HepG2 (cell line): ENCODE results near the gene AFDN. TPM values are rescaled to one million over a fixed set of nuclear protein-coding genes. Genes with fewer than 3 reads are reported as not detected.

ENCODE experiments used
- ATAC-seq: fragments of 200-7000 bp; cut with Tn5 transposase; 3 replicates; pipeline ENCODE4 v1.9.1; 2020; ENCODE audit warnings: mild to moderate bottlenecking, moderate library complexity
- BruUV-seq: library from RNA; stranded (reverse); fragments of 400-500 nt; replicated peaks from 2 replicates; lab custom pipeline; 2021; lab: Mats Ljungman, UMichigan
- CTCF ChIA-PET: fragments of 300-600 bp; formaldehyde crosslinking; extraction: SDS; loops from one replicate; lab custom pipeline; 2021; ENCODE audit warnings: low total read pairs, inconsistent platforms, low intra/inter-chr PET ratio; lab: Yijun Ruan, JAX
- POLR2A ChIA-PET: fragments of 350-600 bp; sonication (Branson Sonifier 250); formaldehyde crosslinking; loops from one replicate; lab custom pipeline; 2020; ENCODE audit warnings: antibody characterized with exemption, inconsistent platforms; lab: Yijun Ruan, JAX
- DNase-seq: peaks from one replicate; pipeline ENCODE4 v3.0.0-alpha.2; 2015; ENCODE audit warnings: low spot score
- FAIRE-seq: peaks from 3 replicates; lab custom pipeline; 2011; peaks lifted over from hg19 to GRCh38; lab: Jason Lieb, UNC
- H2AFZ ChIP-seq: one replicate; pipeline ENCODE4 v1.6.1; 2011; ENCODE audit warnings: low read length, inconsistent platforms
- H3K27ac ChIP-seq: fragments of 300-600 bp; 3 replicates; pipeline ENCODE4 v1.8.0; 2011; ENCODE audit warnings: mixed run types, mild to moderate bottlenecking, mixed read lengths, low read length, inconsistent platforms; ENCODE audit not compliant: insufficient read depth; ENCODE audit errors: extremely low read length
- H3K27me3 ChIP-seq, 2 experiments: fragments of 200-600 bp in 1 of 2; 2 replicates in 1 of 2; 3 replicates in 1 of 2; pipeline versions ENCODE4 v1.6.0 to v1.8.0; 2011; ENCODE audit warnings: low read length in 2 of 2, mild to moderate bottlenecking in 2 of 2, moderate library complexity in 2 of 2, inconsistent platforms in 1 of 2; ENCODE audit not compliant: insufficient read depth in 2 of 2, control insufficient read depth in 1 of 2
- H3K36me3 ChIP-seq, 2 experiments: fragments of 200-600 bp in 1 of 2; replicated peaks in 1 of 2; 2 replicates in 1 of 2; 3 replicates in 1 of 2; pipeline versions ENCODE4 v1.5.1 to v1.8.0; 2011; ENCODE audit warnings: low read length in 2 of 2, inconsistent platforms in 1 of 2; ENCODE audit not compliant: insufficient read depth in 2 of 2, control insufficient read depth in 1 of 2
- H3K4me1 ChIP-seq: 2 replicates; pipeline ENCODE4 v1.5.1; 2012; ENCODE audit warnings: low read length, inconsistent platforms; ENCODE audit not compliant: insufficient read depth
- H3K4me2 ChIP-seq: 2 replicates; pipeline ENCODE4 v1.6.0; 2011; ENCODE audit warnings: low read depth, low read length, inconsistent platforms
- H3K4me3 ChIP-seq, 3 experiments: fragments of 200-600 bp in 1 of 3; sonication (generic), shearing (Covaris generic) in 1 of 3; replicated peaks in 1 of 3; 2 replicates each; pipeline ENCODE4 v1.5.1; 2011 to 2016; ENCODE audit warnings: low read length in 3 of 3, inconsistent platforms in 2 of 3, low read depth in 2 of 3, mild to moderate bottlenecking in 2 of 3, control low read depth in 1 of 3, mixed read lengths in 1 of 3; ENCODE audit not compliant: insufficient read depth in 1 of 3
- H3K79me2 ChIP-seq: one replicate; pipeline ENCODE4 v1.6.1; 2011; ENCODE audit warnings: low read length, inconsistent platforms; ENCODE audit not compliant: insufficient read depth
- H3K9ac ChIP-seq: 2 replicates; pipeline ENCODE4 v1.6.0; 2011; ENCODE audit warnings: mild to moderate bottlenecking, low read depth, low read length, inconsistent platforms; ENCODE audit not compliant: insufficient read depth
- H3K9me3 ChIP-seq: 2 replicates; pipeline ENCODE4 v1.5.1; 2012; ENCODE audit warnings: mild to moderate bottlenecking, low read length
- H4K20me1 ChIP-seq: 2 replicates; pipeline ENCODE4 v1.6.0; 2011; ENCODE audit warnings: inconsistent platforms, mild to moderate bottlenecking, low read length, moderate library complexity; ENCODE audit not compliant: insufficient read depth
- CHCHD3 ChIP-seq: sonication (generic); formaldehyde crosslinking; IDR thresholded peaks from 2 replicates; pipeline ENCODE4 v1.8.0; 2022; ENCODE audit warnings: mild to moderate bottlenecking, missing genetic modification reagents, moderate library complexity
- GABPB1 ChIP-seq: IDR thresholded peaks from 2 replicates; pipeline ENCODE4 v1.6.1; 2016; ENCODE audit warnings: mild to moderate bottlenecking, missing genetic modification reagents, moderate library complexity, missing compliant biosample characterization
- HCFC1 ChIP-seq: fragments of 150-350 bp; IDR thresholded peaks from 2 replicates; pipeline ENCODE4 v1.6.1; 2014; ENCODE audit warnings: low read depth, low read length
- HNRNPH1 ChIP-seq: fragments of 200-400 bp; formaldehyde crosslinking; optimal IDR thresholded peaks from 2 replicates; pipeline ENCODE3; 2017; ENCODE audit warnings: mild to moderate bottlenecking, low read depth, low read length
- HNRNPK ChIP-seq: fragments of 200-400 bp; formaldehyde crosslinking; IDR thresholded peaks from 2 replicates; pipeline ENCODE4 v1.6.1; 2018; ENCODE audit warnings: low read length, low read depth, moderate library complexity, mild to moderate bottlenecking; ENCODE audit not compliant: poor library complexity, severe bottlenecking
- MNT ChIP-seq: fragments of 450-650 bp; IDR thresholded peaks from 2 replicates; pipeline ENCODE4 v1.6.1; 2016
- NFKB2 ChIP-seq: sonication (generic); formaldehyde crosslinking; IDR thresholded peaks from 2 replicates; pipeline ENCODE4 v1.4.0; 2020; ENCODE audit warnings: missing genetic modification reagents, borderline replicate concordance
- PHF8 ChIP-seq: sonication (generic); formaldehyde crosslinking; IDR thresholded peaks from 2 replicates; pipeline ENCODE4 v1.5.0; 2020; ENCODE audit warnings: missing genetic modification reagents
- SIX1 ChIP-seq: sonication (generic); formaldehyde crosslinking; IDR thresholded peaks from 2 replicates; pipeline ENCODE4 v1.4.0; 2020; ENCODE audit warnings: missing genetic modification reagents, borderline replicate concordance
- ZNF224 ChIP-seq: sonication (generic); formaldehyde crosslinking; IDR thresholded peaks from 2 replicates; pipeline ENCODE4 v1.5.0; 2020; ENCODE audit warnings: mild to moderate bottlenecking, missing genetic modification reagents
- ZNF343 ChIP-seq: sonication (generic); formaldehyde crosslinking; IDR thresholded peaks from 2 replicates; pipeline ENCODE4 v1.4.0; 2020; ENCODE audit warnings: mild to moderate bottlenecking, missing genetic modification reagents
- ZNF616 ChIP-seq: sonication (generic); formaldehyde crosslinking; IDR thresholded peaks from 2 replicates; pipeline ENCODE4 v1.5.0; 2020; ENCODE audit warnings: low read depth, mild to moderate bottlenecking, missing genetic modification reagents
- WGBS: methylation state at CpG from one replicate; pipeline ENCODE4 v1.1.6; 2017; ENCODE audit warnings: low lambda C conversion rate; 5-methylcytosine and 5-hydroxymethylcytosine counted together
- in situ Hi-C: cut with HindIII; loops from 2 replicates; pipeline ENCODE4 v1.10.0; 2017; ENCODE audit warnings: low pct_unique_long_range_greater_than_20kb; ENCODE audit not compliant: extremely low pct_ligation_motif_present
- intact Hi-C: fragments of 100-400 bp; cut with micrococcal nuclease; formaldehyde crosslinking; loops from one replicate; pipeline ENCODE4 v1.10.0; 2022; ENCODE audit not compliant: unreplicated experiment
- polyA plus RNA-seq, 8 experiments: library from polyadenylated mRNA; depleted of rRNA in 3 of 8; stranded (reverse) in 7 of 8; unstranded in 1 of 8; fragments of >200 nt; fragmentation: Illumina TruSeq in 4 of 8; extraction: Trizol in 4 of 8; gene quantifications; 2 replicates each; pipeline versions ENCODE4 v1.2.1 to v1.2.3, GENCODE V29; 2011 to 2016; ENCODE audit warnings: low read depth in 4 of 8, missing spikeins in 1 of 8, mixed read lengths in 1 of 8; ENCODE audit not compliant: insufficient read depth in 1 of 8
- total RNA-seq, 5 experiments: library from RNA; depleted of rRNA; stranded (reverse); fragments of >200 nt; fragmentation: Illumina TruSeq; extraction: Trizol; gene quantifications; 2 replicates each; pipeline ENCODE4 v1.2.3, GENCODE V29; 2016; ENCODE audit warnings: low read depth in 1 of 5
- TF ChIP-seq, protein P1 (sequence below): fragments of 450-650 bp; IDR thresholded peaks from 2 replicates; pipeline ENCODE4 v1.6.1; 2017; ENCODE audit warnings: mild to moderate bottlenecking

The AFDN gene
- total and polyA plus RNA-seq, 2 of the 13 experiments (the other 11 are each of a cell fraction or from before 2014, with no cell fraction given), result 136 to 151 TPM

- Histone ChIP-seq H4K20me1 (no peaks in the 10 kb centered on the region), H3K4me3 (no peak overlapping the region), H3K4me2 (no peak overlapping the region), H3K27me3 (peaks cover 2 to 51% of the 10 kb centered on the region in 2 experiments; a peak in 3 of 5 replicates)
- no peak; the same call in 1 of the 3 replicates for ATAC-seq
- CTCF ChIA-PET, result no interaction called here
- TF ChIP-seq PHF8 (CRISPR knock-in tag), result no peak
- peak; percentile 30 for TF ChIP-seq HNRNPK
- TF ChIP-seq, all 625 proteins: peak for 1
- DNase-seq (no peak), FAIRE-seq (no peak)
- Histone ChIP-seq H3K9ac (no peak overlapping the region), H3K27ac (no peak overlapping the region), H3K9me3 (no peaks in the 10 kb centered on the region), H3K79me2 (no peaks in the 10 kb centered on the region), H3K4me1 (no peaks in the 10 kb centered on the region), H3K36me3 (no peaks in the 10 kb centered on the region), H2AFZ (no peak overlapping the region)
- POLR2A ChIA-PET, result no interaction called here
- in situ Hi-C loops (no loop called here), intact Hi-C loops (no loop called here)
- BruUV-seq, result no TSS peak
- 60% methylated on average over 43 of the region's 43 CpGs for WGBS
These were observed 169.9 kb downstream of the AFDN start for GRCh38 chr6:167996424-167997199.

DNA sequence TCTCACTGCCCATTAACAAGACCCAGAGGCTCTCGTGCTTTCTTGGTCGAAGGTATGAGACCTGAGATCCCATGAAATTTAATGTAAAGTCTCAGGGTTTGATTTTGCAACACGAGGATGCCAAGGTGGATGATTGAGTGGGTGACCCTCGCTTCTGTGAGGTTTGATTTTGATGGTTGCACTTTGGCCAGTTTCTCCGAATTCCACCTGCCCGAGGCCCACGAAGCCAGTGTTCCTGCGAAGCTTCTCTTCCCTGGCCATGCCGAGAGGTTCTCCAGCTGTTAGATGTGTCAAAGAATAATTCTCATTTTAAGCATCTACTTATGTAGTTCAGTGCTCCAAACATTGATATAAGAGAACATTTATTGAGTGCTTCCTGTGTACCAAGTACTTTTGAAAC is 170.9 kb downstream of the AFDN start, which contains the start of gene KIF25:
Gene KIF25, plus strand, starts transcription at position 30 of the 400 bp plus-strand sequence. CDS start 31,915 bp downstream, outside the sequence.
- no peak for FAIRE-seq
- no peak for ATAC-seq
- WGBS, result 23% methylated on average over 9 of the region's 9 CpGs
- H2AFZ ChIP-seq, result no peak within 1 kb of the TSS
- H3K27ac ChIP-seq, result no peak within 1 kb of the TSS
- no TSS peak for BruUV-seq
- CTCF ChIA-PET, result no interaction called here
- H3K9me3 ChIP-seq, result no peaks in the 10 kb centered on the region
- H3K4me1 ChIP-seq, result no peaks in the 10 kb centered on the region
- POLR2A ChIA-PET, result no interaction called here
- no peaks in the 10 kb centered on the region for H4K20me1 ChIP-seq
- in situ Hi-C loops (no loop called here), intact Hi-C loops (no loop called here)
- no peak within 1 kb of the TSS for H3K4me2 ChIP-seq
- H3K27me3 ChIP-seq, result peaks cover 2 to 51% of the 10 kb centered on the region in 2 experiments; a peak in 4 of 5 replicates
- no peak for DNase-seq
- no peaks in the 10 kb centered on the region for H3K79me2 ChIP-seq
- H3K36me3 ChIP-seq, result no peaks in the 10 kb centered on the region
- no peak within 1 kb of the TSS for H3K4me3 ChIP-seq
- no peak within 1 kb of the TSS for H3K9ac ChIP-seq
- TF ChIP-seq SIX1 (CRISPR knock-in tag), result no peak
- TF ChIP-seq ZNF224 (CRISPR knock-in tag), result no peak
- no peak for TF ChIP-seq CHCHD3 (CRISPR knock-in tag)
- TF ChIP-seq GABPB1 (CRISPR knock-in tag), result no peak
- TF ChIP-seq HCFC1, result no peak
- TF ChIP-seq MNT, result no peak
- TF ChIP-seq, protein P1, sequence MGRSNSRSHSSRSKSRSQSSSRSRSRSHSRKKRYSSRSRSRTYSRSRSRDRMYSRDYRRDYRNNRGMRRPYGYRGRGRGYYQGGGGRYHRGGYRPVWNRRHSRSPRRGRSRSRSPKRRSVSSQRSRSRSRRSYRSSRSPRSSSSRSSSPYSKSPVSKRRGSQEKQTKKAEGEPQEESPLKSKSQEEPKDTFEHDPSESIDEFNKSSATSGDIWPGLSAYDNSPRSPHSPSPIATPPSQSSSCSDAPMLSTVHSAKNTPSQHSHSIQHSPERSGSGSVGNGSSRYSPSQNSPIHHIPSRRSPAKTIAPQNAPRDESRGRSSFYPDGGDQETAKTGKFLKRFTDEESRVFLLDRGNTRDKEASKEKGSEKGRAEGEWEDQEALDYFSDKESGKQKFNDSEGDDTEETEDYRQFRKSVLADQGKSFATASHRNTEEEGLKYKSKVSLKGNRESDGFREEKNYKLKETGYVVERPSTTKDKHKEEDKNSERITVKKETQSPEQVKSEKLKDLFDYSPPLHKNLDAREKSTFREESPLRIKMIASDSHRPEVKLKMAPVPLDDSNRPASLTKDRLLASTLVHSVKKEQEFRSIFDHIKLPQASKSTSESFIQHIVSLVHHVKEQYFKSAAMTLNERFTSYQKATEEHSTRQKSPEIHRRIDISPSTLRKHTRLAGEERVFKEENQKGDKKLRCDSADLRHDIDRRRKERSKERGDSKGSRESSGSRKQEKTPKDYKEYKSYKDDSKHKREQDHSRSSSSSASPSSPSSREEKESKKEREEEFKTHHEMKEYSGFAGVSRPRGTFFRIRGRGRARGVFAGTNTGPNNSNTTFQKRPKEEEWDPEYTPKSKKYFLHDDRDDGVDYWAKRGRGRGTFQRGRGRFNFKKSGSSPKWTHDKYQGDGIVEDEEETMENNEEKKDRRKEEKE, result no peak
- no peak for TF ChIP-seq ZNF616
- TF ChIP-seq ZNF343 (CRISPR knock-in tag), result no peak
- no peak for TF ChIP-seq NFKB2 (CRISPR knock-in tag)
- TF ChIP-seq HNRNPH1, result no peak
